Fibroblast of skin of right quadriceps (primary cell): ENCODE results near the gene FER.
"Not testable (repeated sequence)": the region's sequence is repeated elsewhere in the genome, so short reads cannot be mapped to it uniquely, and the experiment has no call there.

ENCODE experiments used
- DNase-seq: peaks from one replicate; pipeline ENCODE4 v3.0.0-alpha.2; 2013

Gene FER

GRCh38 chr5:108747774-108748400 lies at the start of gene FER:
Gene FER (plus strand): TSS chr5:108747897. CDS start chr5:108798183, 50,286 bp downstream.
- DNase-seq, result peak; percentile 67

- DNase-seq, result not testable (repeated sequence)
These were observed 47.3 kb upstream of the FER start for GRCh38 chr5:108700388-108700787.

GRCh38 chr5:108700930-108701329 lies 46.8 kb upstream of the FER start:
- no peak for DNase-seq

- DNase-seq, result no peak
These were observed 45.2 kb upstream of the FER start for GRCh38 chr5:108702546-108702945.

GRCh38 chr5:108703313-108703712 lies 44.4 kb upstream of the FER start:
- no peak for DNase-seq

- DNase-seq, result no peak
These were observed 40.6 kb upstream of the FER start for GRCh38 chr5:108707141-108707540.

- DNase-seq, result no peak
These were observed 35.8 kb upstream of the FER start for GRCh38 chr5:108711898-108712297.

- no peak for DNase-seq
These were observed 32.3 kb upstream of the FER start for GRCh38 chr5:108715408-108715807.

- peak; percentile 31 for DNase-seq
These were observed 27.3 kb upstream of the FER start for GRCh38 chr5:108720391-108720790.

- no peak for DNase-seq
These were observed 21.1 kb upstream of the FER start for GRCh38 chr5:108726446-108727235.

GRCh38 chr5:108727236-108727650 lies 20.5 kb upstream of the FER start:
- DNase-seq, result peak; percentile 12

- DNase-seq, result peak; percentile 91
These were observed 19.8 kb upstream of the FER start for GRCh38 chr5:108727651-108728565.

GRCh38 chr5:108728566-108729241 lies 19.0 kb upstream of the FER start:
- DNase-seq, result no peak

GRCh38 chr5:108729242-108729615 lies 18.5 kb upstream of the FER start:
- no peak for DNase-seq

GRCh38 chr5:108730617-108731340 lies 16.9 kb upstream of the FER start:
- DNase-seq, result no peak

GRCh38 chr5:108735790-108736189 lies 11.9 kb upstream of the FER start:
- no peak for DNase-seq

GRCh38 chr5:108736855-108737254 lies 10.8 kb upstream of the FER start:
- DNase-seq, result no peak

- DNase-seq, result no peak
These were observed 8.3 kb upstream of the FER start for GRCh38 chr5:108739376-108739775.

GRCh38 chr5:108739906-108740305 lies 7.8 kb upstream of the FER start:
- no peak for DNase-seq

GRCh38 chr5:108743319-108743718 lies 4.4 kb upstream of the FER start:
- peak; percentile 26 for DNase-seq

GRCh38 chr5:108743846-108744245 lies 3.9 kb upstream of the FER start:
- no peak for DNase-seq

- no peak for DNase-seq
These were observed 455 bp upstream of the FER start for GRCh38 chr5:108747111-108747773.
